GM23338 (cell line): ENCODE results near the gene POR. TPM values are rescaled to one million over a fixed set of nuclear protein-coding genes. Genes with fewer than 3 reads are reported as not detected.

Source experiments
- ATAC-seq: fragments of 200-7000 bp; cut with Tn5 transposase; 3 replicates; pipeline ENCODE4 v1.9.1; 2020
- DNase-seq: peaks from one replicate; pipeline ENCODE4 v3.0.0-alpha.2; 2015; ENCODE audit warnings: low spot score
- H2AFZ ChIP-seq: fragments of 200-600 bp; sonication (generic); 2 replicates; pipeline ENCODE4 v1.8.0; 2016; ENCODE audit warnings: antibody characterized with exemption, mild to moderate bottlenecking, moderate library complexity
- H3F3A ChIP-seq: fragments of 200-600 bp; sonication (generic); replicated peaks from 2 replicates; pipeline ENCODE4 v1.8.0; 2017; ENCODE audit warnings: antibody characterized with exemption, mixed run types, low read depth
- H3K27ac ChIP-seq: fragments of 200-600 bp; sonication (generic); 2 replicates; pipeline ENCODE4 v1.6.1; 2016; ENCODE audit warnings: low read depth
- H3K27me3 ChIP-seq: fragments of 200-600 bp; sonication (generic); 2 replicates; pipeline ENCODE4 v1.8.0; 2016; ENCODE audit warnings: mild to moderate bottlenecking, mixed run types, moderate library complexity; ENCODE audit not compliant: insufficient read depth
- H3K36me3 ChIP-seq: fragments of 200-600 bp; sonication (generic); 2 replicates; pipeline ENCODE4 v1.8.0; 2016; ENCODE audit warnings: mild to moderate bottlenecking; ENCODE audit not compliant: insufficient read depth
- H3K4me1 ChIP-seq: fragments of 200-600 bp; sonication (generic); 2 replicates; pipeline ENCODE4 v1.8.0; 2016; ENCODE audit warnings: mild to moderate bottlenecking, moderate library complexity; ENCODE audit not compliant: insufficient read depth
- H3K4me2 ChIP-seq: fragments of 200-600 bp; sonication (generic); 2 replicates; pipeline ENCODE4 v1.7.1; 2017; ENCODE audit warnings: mixed run types
- H3K4me3 ChIP-seq: fragments of 200-600 bp; sonication (generic); 2 replicates; pipeline ENCODE4 v1.6.1; 2016; ENCODE audit warnings: mixed run types
- H3K79me2 ChIP-seq: fragments of 200-600 bp; sonication (generic); replicated peaks from 2 replicates; pipeline ENCODE4 v1.8.0; 2017; ENCODE audit warnings: mild to moderate bottlenecking; ENCODE audit not compliant: insufficient read depth
- H3K9me2 ChIP-seq: fragments of 200-600 bp; sonication (generic); 2 replicates; pipeline ENCODE4 v1.8.0; 2017; ENCODE audit not compliant: insufficient read depth
- H4K20me1 ChIP-seq: fragments of 200-600 bp; sonication (generic); replicated peaks from 2 replicates; pipeline ENCODE4 v1.8.0; 2017; ENCODE audit warnings: mild to moderate bottlenecking; ENCODE audit not compliant: insufficient read depth
- H3K27ac Mint-ChIP-seq: 2 replicates; pipeline ENCODE4 v1.8.0; 2020; ENCODE audit warnings: inconsistent platforms, mild to moderate bottlenecking, moderate library complexity, mixed read lengths
- H3K27me3 Mint-ChIP-seq: 3 replicates; pipeline ENCODE4 v1.8.0; 2022; ENCODE audit warnings: low read depth, mild to moderate bottlenecking, moderate library complexity, mixed read lengths, inconsistent platforms; ENCODE audit not compliant: insufficient read depth, poor library complexity
- H3K36me3 Mint-ChIP-seq: 3 replicates; pipeline ENCODE4 v1.8.0; 2021; ENCODE audit warnings: low read depth, mild to moderate bottlenecking, inconsistent platforms, moderate library complexity, mixed read lengths
- H3K4me1 Mint-ChIP-seq: 3 replicates; pipeline ENCODE4 v1.8.0; 2020; ENCODE audit warnings: mild to moderate bottlenecking, inconsistent platforms, mixed read lengths
- H3K4me3 Mint-ChIP-seq: 3 replicates; pipeline ENCODE4 v1.8.0; 2021; ENCODE audit warnings: moderate library complexity, mild to moderate bottlenecking, inconsistent platforms, mixed read lengths
- H3K9me3 Mint-ChIP-seq: 3 replicates; pipeline ENCODE4 v1.8.0; 2020; ENCODE audit warnings: moderate library complexity, mild to moderate bottlenecking, inconsistent platforms, mixed read lengths
- EZH2phosphoT487 ChIP-seq: fragments of 200-600 bp; sonication (generic); IDR thresholded peaks from one replicate; pipeline ENCODE4 v1.8.1; 2018; ENCODE audit warnings: antibody characterized with exemption; ENCODE audit not compliant: unreplicated experiment
- JUNB ChIP-seq: IDR thresholded peaks from one replicate; pipeline ENCODE4 v1.6.1; 2016; ENCODE audit warnings: antibody characterized with exemption; ENCODE audit not compliant: unreplicated experiment
- NANOG ChIP-seq: IDR thresholded peaks from 2 replicates; pipeline ENCODE4 v1.6.1; 2016; ENCODE audit warnings: antibody characterized with exemption, borderline replicate concordance
- POLR2AphosphoS5 ChIP-seq: IDR thresholded peaks from 2 replicates; pipeline ENCODE4 v1.6.1; 2016; ENCODE audit warnings: antibody characterized with exemption, low read depth
- STAT1 ChIP-seq: IDR thresholded peaks from one replicate; pipeline ENCODE4 v1.6.1; 2016; ENCODE audit warnings: antibody characterized with exemption; ENCODE audit not compliant: unreplicated experiment
- ZNF114 ChIP-seq: fragments of 250-450 bp; sonication (Bioruptor Pico); IDR thresholded peaks from 2 replicates; pipeline ENCODE4 v1.5.0; 2020; ENCODE audit warnings: mild to moderate bottlenecking, moderate library complexity
- ZNF462 ChIP-seq: fragments of 250-450 bp; sonication (Bioruptor Pico); IDR thresholded peaks from 2 replicates; pipeline ENCODE4 v1.5.0; 2020; ENCODE audit warnings: mild to moderate bottlenecking, moderate library complexity
- polyA plus RNA-seq: library from polyadenylated mRNA; unstranded; fragments of >200 nt; fragmentation: Nextera tagmentation; extraction: Ambion mirVana; gene quantifications from 2 replicates; pipeline ENCODE4 v1.2.1, GENCODE V29; 2016
- total RNA-seq: library from RNA; depleted of rRNA; stranded (reverse); fragments of >200 nt; shearing (Covaris generic); gene quantifications from 2 replicates; pipeline ENCODE4 v1.2.3, GENCODE V29; 2014
- TF ChIP-seq, protein P1 (sequence below), 2 experiments: fragments of 200-600 bp in 1 of 2; sonication (generic) in 1 of 2; conservative IDR thresholded peaks; 2 replicates each; pipeline versions ENCODE4 v1.5.1 to v1.6.1; 2016 to 2017; ENCODE audit warnings: antibody characterized with exemption in 2 of 2, low read depth in 2 of 2, mild to moderate bottlenecking in 2 of 2, moderate library complexity in 1 of 2
- TF ChIP-seq, protein P2 (sequence below): IDR thresholded peaks from 2 replicates; pipeline ENCODE4 v1.6.1; 2016; ENCODE audit warnings: antibody characterized with exemption

The POR gene
- total and polyA plus RNA-seq, 2 experiments from 2014 or later: 126 to 164 TPM

- no peak overlapping the region for H2AFZ ChIP-seq
- no peaks in the 10 kb centered on the region for H3K4me1 ChIP-seq
- H3K27ac ChIP-seq: no peak overlapping the region
- no peaks in the 10 kb centered on the region for H3F3A ChIP-seq
- no peaks in the 10 kb centered on the region for H3K9me2 ChIP-seq
- H3K79me2 ChIP-seq: no peaks in the 10 kb centered on the region
- no peaks in the 10 kb centered on the region for H3K9me3 Mint-ChIP-seq
- H3K36me3 ChIP-seq: no peaks in the 10 kb centered on the region
- H3K4me3 ChIP-seq: no peak overlapping the region
- H3K27me3 Mint-ChIP-seq: peaks cover 3% of the 10 kb centered on the region
- TF ChIP-seq NANOG: no peak
- TF ChIP-seq STAT1: no peak
- no peak for TF ChIP-seq EZH2phosphoT487
- TF ChIP-seq, protein P1, sequence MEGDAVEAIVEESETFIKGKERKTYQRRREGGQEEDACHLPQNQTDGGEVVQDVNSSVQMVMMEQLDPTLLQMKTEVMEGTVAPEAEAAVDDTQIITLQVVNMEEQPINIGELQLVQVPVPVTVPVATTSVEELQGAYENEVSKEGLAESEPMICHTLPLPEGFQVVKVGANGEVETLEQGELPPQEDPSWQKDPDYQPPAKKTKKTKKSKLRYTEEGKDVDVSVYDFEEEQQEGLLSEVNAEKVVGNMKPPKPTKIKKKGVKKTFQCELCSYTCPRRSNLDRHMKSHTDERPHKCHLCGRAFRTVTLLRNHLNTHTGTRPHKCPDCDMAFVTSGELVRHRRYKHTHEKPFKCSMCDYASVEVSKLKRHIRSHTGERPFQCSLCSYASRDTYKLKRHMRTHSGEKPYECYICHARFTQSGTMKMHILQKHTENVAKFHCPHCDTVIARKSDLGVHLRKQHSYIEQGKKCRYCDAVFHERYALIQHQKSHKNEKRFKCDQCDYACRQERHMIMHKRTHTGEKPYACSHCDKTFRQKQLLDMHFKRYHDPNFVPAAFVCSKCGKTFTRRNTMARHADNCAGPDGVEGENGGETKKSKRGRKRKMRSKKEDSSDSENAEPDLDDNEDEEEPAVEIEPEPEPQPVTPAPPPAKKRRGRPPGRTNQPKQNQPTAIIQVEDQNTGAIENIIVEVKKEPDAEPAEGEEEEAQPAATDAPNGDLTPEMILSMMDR (conservative IDR thresholded peaks at IDR 0.05; ENCODE audit: low read depth in 2 of 2): no peak
- TF ChIP-seq ZNF114 (CRISPR knock-in tag): no peak
- no peak for TF ChIP-seq JUNB
- TF ChIP-seq ZNF462 (CRISPR knock-in tag): no peak
- TF ChIP-seq POLR2AphosphoS5: no peak
- TF ChIP-seq, protein P2, sequence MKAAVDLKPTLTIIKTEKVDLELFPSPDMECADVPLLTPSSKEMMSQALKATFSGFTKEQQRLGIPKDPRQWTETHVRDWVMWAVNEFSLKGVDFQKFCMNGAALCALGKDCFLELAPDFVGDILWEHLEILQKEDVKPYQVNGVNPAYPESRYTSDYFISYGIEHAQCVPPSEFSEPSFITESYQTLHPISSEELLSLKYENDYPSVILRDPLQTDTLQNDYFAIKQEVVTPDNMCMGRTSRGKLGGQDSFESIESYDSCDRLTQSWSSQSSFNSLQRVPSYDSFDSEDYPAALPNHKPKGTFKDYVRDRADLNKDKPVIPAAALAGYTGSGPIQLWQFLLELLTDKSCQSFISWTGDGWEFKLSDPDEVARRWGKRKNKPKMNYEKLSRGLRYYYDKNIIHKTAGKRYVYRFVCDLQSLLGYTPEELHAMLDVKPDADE: no peak
- H3K4me1 Mint-ChIP-seq: peaks cover 3% of the 10 kb centered on the region; the same call in 2 of the 3 replicates
- no peak overlapping the region for H3K4me3 Mint-ChIP-seq
- ATAC-seq (no peak), DNase-seq (no peak)
- no peaks in the 10 kb centered on the region for H3K27me3 ChIP-seq
- no peaks in the 10 kb centered on the region for H4K20me1 ChIP-seq
- H3K27ac Mint-ChIP-seq: no peak overlapping the region
- H3K4me2 ChIP-seq: no peak overlapping the region
- no peaks in the 10 kb centered on the region for H3K36me3 Mint-ChIP-seq
Observed at GRCh38 chr7:75868153-75868552, 46.8 kb upstream of the POR start.
